SJCRH30 (cell line): ENCODE data around the gene SLC12A6. TPM values are rescaled to one million over a fixed set of nuclear protein-coding genes. Genes with fewer than 3 reads are reported as not detected.

Experiments used
- DNase-seq, 2 experiments: peaks; one replicate each; pipeline ENCODE4 v3.0.0-alpha.2; 2015 to 2020
- H3K27ac ChIP-seq: fragments of 250-450 bp; sonication (Bioruptor Pico); 2 replicates; pipeline ENCODE4 v1.5.1; 2020; ENCODE audit warnings: mild to moderate bottlenecking, moderate library complexity
- H3K27me3 ChIP-seq: fragments of 250-450 bp; sonication (Bioruptor Pico); 2 replicates; pipeline ENCODE4 v1.5.1; 2020; ENCODE audit warnings: mild to moderate bottlenecking, moderate library complexity
- H3K36me3 ChIP-seq: fragments of 250-450 bp; sonication (Bioruptor Pico); 2 replicates; pipeline ENCODE4 v1.5.1; 2020; ENCODE audit warnings: mild to moderate bottlenecking, moderate library complexity
- H3K4me1 ChIP-seq: fragments of 250-450 bp; sonication (Bioruptor Pico); 2 replicates; pipeline ENCODE4 v1.5.1; 2020; ENCODE audit warnings: mild to moderate bottlenecking, moderate library complexity
- H3K4me3 ChIP-seq: fragments of 250-450 bp; sonication (Bioruptor Pico); 2 replicates; pipeline ENCODE4 v1.5.1; 2020; ENCODE audit warnings: mild to moderate bottlenecking, moderate library complexity
- H3K9me3 ChIP-seq: fragments of 250-450 bp; sonication (Bioruptor Pico); replicated peaks from 2 replicates; pipeline ENCODE4 v1.5.1; 2020; ENCODE audit warnings: mild to moderate bottlenecking, moderate library complexity
- total RNA-seq: library from RNA; depleted of rRNA; stranded (reverse); fragments of >200 nt; shearing (Covaris generic); gene quantifications from 2 replicates; pipeline ENCODE4 v1.2.3, GENCODE V29; 2014

The SLC12A6 gene
- total RNA-seq, 1 experiment from 2014 or later, result 10.7 TPM

DNA sequence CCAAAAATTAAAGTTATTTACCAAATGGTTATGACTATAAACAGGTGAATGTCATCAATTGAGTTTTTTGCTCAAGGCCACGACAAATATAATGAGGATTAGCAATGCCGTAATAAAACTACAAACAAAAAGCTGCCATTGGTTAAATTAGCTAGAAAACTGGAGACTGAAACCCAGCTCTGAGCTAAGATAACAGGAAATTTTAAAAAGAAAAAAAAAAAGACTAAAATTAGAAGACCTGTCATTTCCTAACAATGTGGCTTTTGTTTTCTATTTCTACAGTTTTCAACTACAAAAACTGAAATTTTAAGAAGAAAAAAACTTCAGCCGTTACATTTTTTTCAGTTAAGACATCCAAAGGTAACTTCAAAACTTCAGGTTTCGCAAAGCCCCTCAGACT, 9.7 kb downstream of the SLC12A6 start:
- Histone ChIP-seq H3K9me3 (no peaks in the 10 kb centered on the region), H3K4me3 (no peak overlapping the region), H3K4me1 (no peaks in the 10 kb centered on the region), H3K36me3 (no peaks in the 10 kb centered on the region), H3K27me3 (no peaks in the 10 kb centered on the region), H3K27ac (no peak overlapping the region)
- no peak for DNase-seq

DNA sequence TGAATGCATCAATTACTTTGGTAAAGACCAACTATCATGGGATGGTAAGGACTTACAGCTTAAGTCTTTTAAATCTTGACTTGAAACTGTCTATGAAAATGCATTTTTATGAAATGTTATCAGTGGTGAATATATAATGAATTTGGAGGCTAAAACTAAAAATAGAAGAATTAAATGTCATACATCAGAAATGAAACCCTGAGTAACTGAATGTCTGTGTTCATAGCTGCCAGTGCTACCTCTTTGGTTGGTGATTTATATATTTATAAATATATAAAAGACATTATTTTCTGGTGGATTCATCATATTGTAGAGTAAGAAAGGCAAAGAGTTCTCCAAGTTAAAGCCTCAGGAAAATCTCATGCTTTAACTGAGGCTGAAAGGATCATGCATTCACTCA, 12.2 kb downstream of the SLC12A6 start:
- Histone ChIP-seq H3K36me3 (no peaks in the 10 kb centered on the region), H3K4me3 (no peak overlapping the region), H3K4me1 (no peaks in the 10 kb centered on the region), H3K9me3 (no peaks in the 10 kb centered on the region), H3K27me3 (no peaks in the 10 kb centered on the region), H3K27ac (no peak overlapping the region)
- no peak for DNase-seq

DNA sequence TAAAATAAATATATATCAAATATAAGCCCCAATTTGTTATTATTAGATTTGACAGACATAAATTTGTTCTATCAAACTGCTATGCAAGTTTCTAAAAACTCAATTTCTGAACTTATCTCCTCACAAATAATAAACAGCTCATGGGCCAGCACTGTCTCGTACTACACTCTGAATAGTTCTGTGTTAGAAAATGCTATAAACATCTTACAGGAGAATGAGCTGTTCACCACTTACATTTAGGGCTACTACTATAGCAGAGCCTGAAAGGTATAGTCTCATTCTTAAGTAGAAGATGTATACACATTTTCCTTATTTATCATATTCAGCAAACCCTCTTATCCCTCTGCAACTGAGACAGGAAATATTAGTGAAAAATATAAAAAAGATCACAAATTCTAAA, 12.6 kb downstream of the SLC12A6 start:
- Histone ChIP-seq H3K4me1 (no peaks in the 10 kb centered on the region), H3K9me3 (no peaks in the 10 kb centered on the region), H3K4me3 (no peak overlapping the region), H3K27ac (no peak overlapping the region), H3K27me3 (no peaks in the 10 kb centered on the region), H3K36me3 (no peaks in the 10 kb centered on the region)
- DNase-seq, result no peak

DNA sequence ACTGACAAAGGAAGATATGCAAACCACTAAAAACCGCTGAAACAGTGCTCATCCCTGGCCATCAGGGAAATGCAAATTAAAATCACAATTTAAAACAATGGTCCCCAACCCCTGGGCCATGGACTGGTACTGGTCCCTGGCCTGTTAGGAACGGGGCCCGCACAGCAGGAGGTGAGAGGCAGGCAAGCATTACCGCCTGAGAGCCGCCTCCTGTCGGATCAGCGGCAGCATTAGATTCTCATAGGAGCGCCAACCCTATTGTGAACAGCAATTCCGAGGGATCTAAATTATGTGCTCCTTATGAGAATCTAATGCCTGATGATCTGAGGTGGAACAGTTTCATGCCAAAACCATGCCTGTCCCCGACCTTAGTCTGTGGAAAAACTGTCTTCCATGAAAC, 14.4 kb downstream of the SLC12A6 start:
- no peak overlapping the region for H3K4me3 ChIP-seq
- H3K4me1 ChIP-seq, result no peaks in the 10 kb centered on the region
- H3K27ac ChIP-seq, result no peak overlapping the region
- H3K9me3 ChIP-seq, result no peaks in the 10 kb centered on the region
- no peak for DNase-seq
- H3K36me3 ChIP-seq, result no peaks in the 10 kb centered on the region
- no peaks in the 10 kb centered on the region for H3K27me3 ChIP-seq

- no peaks in the 10 kb centered on the region for H3K27me3 ChIP-seq
- no peaks in the 10 kb centered on the region; the same call in 1 of the 2 replicates for H3K4me1 ChIP-seq
- peak overlapping the region; percentile 58 for H3K4me3 ChIP-seq
- DNase-seq, result peak; percentile 58 to 75
- H3K27ac ChIP-seq, result no peak overlapping the region
- H3K36me3 ChIP-seq, result no peaks in the 10 kb centered on the region
- H3K9me3 ChIP-seq, result no peaks in the 10 kb centered on the region
Measured at GRCh38 chr15:34318277-34319079, 19.1 kb downstream of the SLC12A6 start.

DNA sequence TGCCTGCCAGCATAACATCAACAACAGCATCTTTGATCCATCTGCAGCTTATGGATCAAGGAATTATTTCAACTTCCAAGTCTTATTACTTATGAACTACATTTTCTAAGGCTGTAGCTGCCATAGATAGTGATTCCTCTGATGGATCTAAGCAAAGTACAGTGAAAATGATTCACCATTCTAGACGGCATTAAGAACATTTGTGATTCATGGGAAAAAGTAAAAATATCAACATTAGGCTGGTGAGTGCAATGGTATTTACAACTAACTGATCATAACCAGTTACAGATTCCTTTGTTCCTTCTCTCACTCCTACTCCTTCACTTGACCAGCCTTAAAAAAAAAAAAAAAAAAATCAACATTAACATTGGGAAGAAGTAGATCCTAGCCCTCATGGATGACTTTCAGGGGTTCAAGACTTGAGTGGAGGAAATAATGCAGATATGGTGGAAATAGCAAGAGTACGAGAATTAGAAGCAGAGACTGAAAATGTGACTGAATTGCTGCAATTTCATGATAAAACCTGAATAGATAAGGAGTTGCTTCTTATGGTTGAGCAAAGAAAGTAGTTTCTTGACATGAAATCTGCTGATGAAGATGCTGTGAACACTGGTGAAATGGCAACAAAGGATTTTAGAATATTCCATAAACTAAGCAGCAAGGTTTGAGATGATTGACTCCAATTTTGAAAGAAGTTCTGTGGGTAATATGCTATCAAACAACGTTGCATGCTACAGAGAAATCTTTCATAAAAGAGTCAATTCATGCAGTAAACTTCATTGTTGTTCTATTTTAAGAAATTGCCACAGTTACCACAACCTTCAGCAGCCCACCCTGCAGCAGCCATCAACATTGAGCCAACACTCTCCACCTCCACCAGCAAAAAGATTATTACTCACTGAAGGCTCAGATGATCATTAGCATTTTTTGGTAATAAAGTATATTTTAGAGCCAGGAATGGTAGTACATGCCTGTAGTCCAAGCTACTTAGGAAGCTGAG, 22.8 kb downstream of the SLC12A6 start:
- Histone ChIP-seq H3K27ac (no peak overlapping the region), H3K9me3 (no peaks in the 10 kb centered on the region), H3K4me1 (no peaks in the 10 kb centered on the region; the same call in 1 of the 2 replicates), H3K36me3 (no peaks in the 10 kb centered on the region), H3K27me3 (no peaks in the 10 kb centered on the region), H3K4me3 (no peak overlapping the region)
- DNase-seq, result no peak

DNA sequence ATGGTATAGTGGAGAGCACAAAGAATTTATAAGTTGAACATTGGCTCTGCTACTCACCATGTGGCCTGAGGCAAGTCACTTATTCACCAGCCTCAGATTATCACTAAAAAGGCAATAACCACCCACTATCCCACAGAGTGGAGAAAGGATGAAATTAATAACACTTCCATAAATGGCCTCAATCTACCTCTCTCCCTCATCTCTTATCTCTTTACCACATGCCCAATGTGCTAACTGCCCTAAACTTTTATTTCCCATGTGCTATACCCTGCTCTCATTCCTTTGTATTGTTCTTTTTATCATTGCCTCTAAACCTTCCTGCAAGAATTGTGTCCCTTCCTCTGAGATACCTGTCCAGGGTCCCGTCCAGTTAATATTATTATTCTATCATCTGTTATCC, 26.0 kb downstream of the SLC12A6 start:
- Histone ChIP-seq H3K4me3 (no peak overlapping the region), H3K9me3 (no peaks in the 10 kb centered on the region), H3K36me3 (no peaks in the 10 kb centered on the region), H3K4me1 (no peaks in the 10 kb centered on the region), H3K27ac (no peak overlapping the region), H3K27me3 (no peaks in the 10 kb centered on the region)
- no peak for DNase-seq

GRCh38 chr15:34304613-34305012, 33.0 kb downstream of the SLC12A6 start:
- H3K9me3 ChIP-seq, result no peaks in the 10 kb centered on the region
- H3K4me1 ChIP-seq, result no peaks in the 10 kb centered on the region
- H3K4me3 ChIP-seq, result no peak overlapping the region
- no peak for DNase-seq
- H3K36me3 ChIP-seq, result no peaks in the 10 kb centered on the region
- H3K27me3 ChIP-seq, result no peaks in the 10 kb centered on the region
- no peak overlapping the region for H3K27ac ChIP-seq

DNA sequence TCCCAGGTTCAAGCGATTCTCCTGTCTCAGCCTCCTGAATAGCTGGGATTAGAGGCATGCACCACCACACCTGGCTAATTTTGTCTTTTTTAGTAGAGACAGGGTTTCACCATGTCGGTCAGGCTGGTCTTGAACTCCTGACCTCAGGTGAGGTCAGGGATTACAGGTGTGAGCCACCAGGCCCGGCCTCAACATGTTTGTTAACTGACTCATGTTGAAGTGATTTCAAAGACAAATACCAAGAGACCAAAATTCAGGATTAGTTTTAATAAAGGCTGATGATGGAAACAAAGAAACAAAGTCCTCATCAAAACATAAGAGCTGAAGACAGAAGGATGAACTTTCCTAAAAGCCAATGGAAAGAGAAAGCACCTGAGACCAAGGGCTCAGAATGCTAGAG, 36.5 kb downstream of the SLC12A6 start:
- no peak for DNase-seq
- Histone ChIP-seq H3K27ac (no peak overlapping the region), H3K4me3 (no peak overlapping the region), H3K27me3 (no peaks in the 10 kb centered on the region), H3K36me3 (no peaks in the 10 kb centered on the region), H3K9me3 (no peaks in the 10 kb centered on the region), H3K4me1 (no peaks in the 10 kb centered on the region)

DNA sequence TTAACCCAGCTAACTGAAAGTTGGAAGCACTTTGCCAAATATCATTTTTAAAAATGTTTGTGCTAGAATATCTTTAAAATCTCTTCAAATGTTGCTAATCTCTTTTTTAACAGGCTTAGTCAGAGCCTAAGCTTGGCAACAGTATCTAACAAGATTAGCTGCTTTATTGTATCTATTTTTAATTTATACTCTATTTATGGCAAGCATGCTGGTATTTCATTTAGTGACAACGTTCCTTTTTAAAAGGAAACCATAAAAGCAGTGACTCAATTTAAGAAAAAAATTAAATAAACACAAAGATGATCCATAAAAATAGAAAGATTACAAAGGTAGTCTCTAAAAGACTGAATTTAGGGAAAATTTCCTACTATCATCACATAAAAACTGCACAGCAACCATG, 40.5 kb downstream of the SLC12A6 start:
- H3K27ac ChIP-seq, result no peak overlapping the region
- no peaks in the 10 kb centered on the region for H3K9me3 ChIP-seq
- H3K4me3 ChIP-seq, result no peak overlapping the region
- H3K27me3 ChIP-seq, result no peaks in the 10 kb centered on the region
- no peaks in the 10 kb centered on the region for H3K4me1 ChIP-seq
- no peaks in the 10 kb centered on the region for H3K36me3 ChIP-seq
- no peak for DNase-seq

DNA sequence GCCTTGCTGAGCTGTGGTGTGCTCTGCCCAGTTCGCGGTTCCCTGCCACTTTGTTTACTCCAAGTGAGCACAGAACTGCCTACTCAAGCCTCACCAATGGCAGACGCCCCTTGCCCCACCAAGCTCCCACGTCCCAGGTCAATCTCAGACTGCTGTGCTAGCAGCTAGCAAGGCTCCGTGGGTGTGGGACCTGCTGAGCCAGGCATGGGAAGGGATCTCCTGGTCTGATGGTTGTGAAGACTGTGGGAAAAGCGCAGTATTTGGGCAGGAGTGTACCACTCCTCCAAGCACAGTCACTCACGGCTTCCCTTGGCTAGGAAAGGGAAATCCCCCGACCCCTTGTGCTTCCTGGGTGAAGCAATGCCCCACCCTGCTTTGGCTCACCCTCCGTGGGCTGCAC, 45.0 kb downstream of the SLC12A6 start:
- Histone ChIP-seq H3K9me3 (no peaks in the 10 kb centered on the region), H3K4me3 (no peak overlapping the region), H3K4me1 (no peaks in the 10 kb centered on the region), H3K27ac (no peak overlapping the region), H3K27me3 (no peaks in the 10 kb centered on the region), H3K36me3 (no peaks in the 10 kb centered on the region)
- no peak for DNase-seq

DNA sequence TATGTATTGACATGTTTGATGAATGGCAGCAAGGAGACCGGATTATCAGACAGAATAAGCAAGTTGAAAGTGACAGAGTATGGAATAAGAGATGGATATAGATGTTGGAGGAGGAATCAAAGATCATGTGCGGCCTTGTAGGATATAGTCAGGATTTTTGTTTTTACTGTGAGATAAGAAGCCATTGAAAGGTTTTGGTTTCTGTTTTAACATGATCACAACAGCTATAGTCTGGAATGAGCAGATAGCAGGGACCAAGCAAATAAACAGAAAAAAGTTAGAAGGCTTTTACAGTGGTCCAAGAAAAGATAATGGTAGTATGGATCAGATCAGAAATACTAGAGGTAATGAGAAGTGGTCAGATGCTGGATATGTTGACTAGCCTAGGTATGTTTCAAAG, 52.6 kb downstream of the SLC12A6 start:
- Histone ChIP-seq H3K9me3 (no peaks in the 10 kb centered on the region), H3K27ac (no peak overlapping the region), H3K36me3 (no peaks in the 10 kb centered on the region), H3K4me1 (no peaks in the 10 kb centered on the region), H3K27me3 (no peaks in the 10 kb centered on the region), H3K4me3 (no peak overlapping the region)
- DNase-seq, result no peak

GRCh38 chr15:34282384-34282783, 55.2 kb downstream of the SLC12A6 start:
- no peak overlapping the region for H3K27ac ChIP-seq
- no peaks in the 10 kb centered on the region for H3K27me3 ChIP-seq
- no peaks in the 10 kb centered on the region for H3K4me1 ChIP-seq
- no peak overlapping the region for H3K4me3 ChIP-seq
- H3K36me3 ChIP-seq, result no peaks in the 10 kb centered on the region
- no peaks in the 10 kb centered on the region for H3K9me3 ChIP-seq
- no peak for DNase-seq

DNA sequence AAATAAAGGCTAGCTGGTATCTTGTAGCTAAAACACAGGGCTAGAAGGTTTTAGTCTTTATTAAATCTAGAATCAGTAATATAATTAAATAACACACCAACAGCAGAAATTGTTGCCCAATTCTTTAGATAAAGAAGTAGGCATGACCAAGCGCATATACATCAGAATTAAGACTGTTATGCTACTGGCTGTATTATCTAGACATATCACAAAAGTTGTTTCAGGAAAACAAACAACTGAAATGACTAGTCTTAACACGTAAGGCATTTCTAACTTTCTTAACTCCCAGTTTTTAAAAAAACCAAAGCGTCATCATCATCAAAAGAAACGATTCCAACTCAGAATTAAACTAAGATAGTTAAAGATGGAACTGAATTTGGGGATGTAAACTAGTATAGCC, 57.4 kb downstream of the SLC12A6 start:
- Histone ChIP-seq H3K36me3 (no peaks in the 10 kb centered on the region), H3K4me1 (no peaks in the 10 kb centered on the region), H3K9me3 (no peaks in the 10 kb centered on the region), H3K4me3 (no peak overlapping the region), H3K27me3 (no peaks in the 10 kb centered on the region), H3K27ac (no peak overlapping the region)
- no peak for DNase-seq

DNA sequence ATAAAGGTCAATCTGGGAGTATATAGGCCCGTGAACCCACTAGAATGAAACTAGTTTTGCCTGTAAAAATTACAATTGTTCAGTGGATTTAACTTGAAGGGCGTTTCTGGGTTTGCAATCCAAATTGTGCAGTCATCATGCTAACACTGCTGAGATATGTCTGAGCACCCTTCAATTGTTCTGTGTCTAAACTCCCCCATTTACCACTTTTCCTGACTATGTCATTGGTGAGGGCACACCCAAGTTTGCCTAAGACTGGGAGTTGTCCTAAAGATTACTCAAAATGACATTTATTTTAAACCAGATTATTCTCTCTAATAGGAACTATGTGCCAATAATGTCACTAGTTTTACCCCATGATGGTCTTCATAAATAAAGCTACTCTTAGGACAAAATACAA, 58.2 kb downstream of the SLC12A6 start:
- no peak for DNase-seq
- Histone ChIP-seq H3K9me3 (no peaks in the 10 kb centered on the region), H3K4me3 (no peak overlapping the region), H3K36me3 (no peaks in the 10 kb centered on the region), H3K27me3 (no peaks in the 10 kb centered on the region), H3K4me1 (no peaks in the 10 kb centered on the region), H3K27ac (no peak overlapping the region)
